Rectal smooth muscle tissue (tissue), 1 donor: ENCODE results near the gene RTF2.

Experiments used
- H3K27ac ChIP-seq: one replicate; pipeline ENCODE4 v1.7.0; 2013; ENCODE audit warnings: low read depth, low read length, inconsistent platforms
- H3K27me3 ChIP-seq: one replicate; pipeline ENCODE4 v1.7.0; 2013; ENCODE audit warnings: low read length; ENCODE audit not compliant: control insufficient read depth, insufficient read depth
- H3K36me3 ChIP-seq: one replicate; pipeline ENCODE4 v1.7.0; 2013; ENCODE audit warnings: low read length; ENCODE audit not compliant: control insufficient read depth, insufficient read depth
- H3K4me1 ChIP-seq: one replicate; pipeline ENCODE4 v1.7.0; 2013; ENCODE audit warnings: low read length; ENCODE audit not compliant: control insufficient read depth, insufficient read depth
- H3K4me3 ChIP-seq: one replicate; pipeline ENCODE4 v1.7.0; 2013; ENCODE audit warnings: low read length
- H3K9ac ChIP-seq: one replicate; pipeline ENCODE4 v1.7.0; 2013; ENCODE audit warnings: low read length

Gene RTF2

DNA sequence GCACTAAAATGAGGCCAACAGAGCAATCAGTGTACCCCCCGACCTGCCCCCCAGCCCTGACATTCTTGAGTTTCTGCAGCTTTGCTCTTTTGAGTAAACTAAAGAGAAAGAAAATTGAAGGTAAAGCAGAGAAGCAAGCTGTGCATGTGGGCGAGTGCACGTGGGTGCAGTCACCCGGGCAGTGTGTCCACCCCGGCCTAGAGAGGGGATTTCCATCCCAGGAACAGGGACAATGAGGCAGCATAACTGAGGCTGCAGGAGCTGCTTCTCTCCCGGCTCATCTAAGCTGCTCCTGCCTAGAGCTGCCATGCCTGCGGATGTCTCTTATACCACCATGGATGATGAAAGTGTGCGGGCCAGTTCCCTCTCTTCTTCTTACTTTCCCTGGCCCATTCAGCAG, 39.5 kb upstream of the RTF2 start:
- Histone ChIP-seq H3K27me3 (no peaks in the 10 kb centered on the region), H3K4me1 (no peaks in the 10 kb centered on the region), H3K27ac (no peak overlapping the region), H3K4me3 (no peak overlapping the region), H3K36me3 (no peaks in the 10 kb centered on the region), H3K9ac (no peak overlapping the region)

DNA sequence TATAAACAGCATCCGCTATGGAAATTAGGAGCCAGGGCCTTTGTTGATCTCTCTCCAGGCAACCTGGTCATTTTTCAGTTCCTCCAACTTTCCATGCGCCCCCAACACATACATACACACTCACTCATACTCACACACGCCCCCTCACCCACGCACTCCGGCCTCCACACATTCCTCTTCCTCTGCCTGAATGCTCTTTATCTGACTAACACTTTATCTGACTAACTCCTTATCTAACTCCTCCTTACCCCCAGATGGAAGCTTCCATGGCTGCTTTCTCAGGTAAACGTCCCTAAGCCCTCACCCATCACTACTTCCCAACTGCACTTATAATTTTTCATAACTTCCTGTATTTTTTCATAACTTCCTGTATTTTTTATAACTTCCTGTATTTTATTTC, 38.9 kb upstream of the RTF2 start:
- Histone ChIP-seq H3K4me1 (no peaks in the 10 kb centered on the region), H3K36me3 (no peaks in the 10 kb centered on the region), H3K27me3 (no peaks in the 10 kb centered on the region), H3K4me3 (no peak overlapping the region), H3K27ac (no peak overlapping the region), H3K9ac (no peak overlapping the region)

DNA sequence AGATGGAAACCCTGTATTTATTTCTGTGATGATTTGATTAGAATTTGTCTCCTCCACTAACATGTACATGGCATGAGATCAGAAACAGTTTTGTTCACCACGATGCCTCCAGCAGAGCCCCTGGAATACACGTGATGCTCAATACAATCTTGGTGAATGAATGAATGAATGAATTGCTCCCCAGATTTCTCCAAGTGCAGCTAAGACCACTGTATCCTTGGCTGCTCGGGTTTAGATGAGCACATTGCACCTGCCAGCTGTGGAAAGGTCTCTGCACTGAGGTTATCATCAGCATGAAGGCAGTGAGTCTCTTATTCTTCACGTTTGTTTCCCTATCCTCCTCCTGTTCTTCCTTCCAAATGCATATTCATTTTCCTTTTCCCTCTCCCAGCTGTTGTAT, 38.5 kb upstream of the RTF2 start:
- Histone ChIP-seq H3K27me3 (no peaks in the 10 kb centered on the region), H3K36me3 (no peaks in the 10 kb centered on the region), H3K4me3 (no peak overlapping the region), H3K9ac (no peak overlapping the region), H3K4me1 (no peaks in the 10 kb centered on the region), H3K27ac (no peak overlapping the region)

DNA sequence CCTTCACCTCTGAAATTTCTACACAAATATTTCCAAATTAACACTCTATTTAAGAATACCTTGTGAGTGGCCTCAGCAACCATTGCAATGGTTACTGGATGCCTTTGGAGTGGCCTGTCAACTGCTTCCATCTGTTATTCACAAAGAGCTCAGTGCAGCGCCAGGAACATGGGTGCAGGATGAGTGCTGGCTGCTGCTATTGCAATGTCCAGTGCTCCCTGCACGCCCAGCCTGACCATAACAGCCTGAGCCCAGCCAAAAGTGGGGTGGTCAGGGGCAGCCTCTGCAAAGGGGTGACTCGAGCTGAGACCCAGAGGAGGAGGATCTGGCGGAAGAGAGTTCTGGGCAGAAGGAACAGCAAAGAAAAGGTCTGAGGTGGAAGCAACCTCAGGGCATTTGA, 38.0 kb upstream of the RTF2 start:
- H3K27ac ChIP-seq = no peak overlapping the region
- H3K27me3 ChIP-seq = no peaks in the 10 kb centered on the region
- H3K4me1 ChIP-seq = no peaks in the 10 kb centered on the region

DNA sequence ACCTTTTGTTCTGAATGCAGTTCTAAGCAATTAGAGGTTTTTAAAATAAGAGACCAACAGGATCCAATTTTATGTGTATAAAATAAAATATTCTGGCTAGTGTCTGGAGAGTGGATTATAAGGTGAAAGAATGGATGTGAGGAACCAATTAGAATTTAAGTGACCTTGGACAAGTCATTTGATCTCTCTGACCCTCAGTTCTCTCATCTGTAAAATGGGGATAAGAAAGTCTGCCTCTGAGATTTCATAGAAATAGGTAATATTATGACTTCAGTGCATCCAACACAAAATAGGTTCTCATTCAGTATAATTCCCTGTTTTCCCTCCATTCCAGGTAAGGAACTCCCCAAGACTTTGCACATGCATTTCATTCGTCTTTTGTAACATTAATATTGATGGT, 37.5 kb upstream of the RTF2 start:
- Histone ChIP-seq H3K4me1 (no peaks in the 10 kb centered on the region), H3K27me3 (no peaks in the 10 kb centered on the region), H3K36me3 (no peaks in the 10 kb centered on the region), H3K27ac (no peak overlapping the region), H3K4me3 (no peak overlapping the region), H3K9ac (no peak overlapping the region)

More for the DNA sequence above, 38.0 kb upstream of the RTF2 start:
- no peak overlapping the region for H3K4me3 ChIP-seq
- H3K9ac ChIP-seq = no peak overlapping the region
- no peaks in the 10 kb centered on the region for H3K36me3 ChIP-seq

DNA sequence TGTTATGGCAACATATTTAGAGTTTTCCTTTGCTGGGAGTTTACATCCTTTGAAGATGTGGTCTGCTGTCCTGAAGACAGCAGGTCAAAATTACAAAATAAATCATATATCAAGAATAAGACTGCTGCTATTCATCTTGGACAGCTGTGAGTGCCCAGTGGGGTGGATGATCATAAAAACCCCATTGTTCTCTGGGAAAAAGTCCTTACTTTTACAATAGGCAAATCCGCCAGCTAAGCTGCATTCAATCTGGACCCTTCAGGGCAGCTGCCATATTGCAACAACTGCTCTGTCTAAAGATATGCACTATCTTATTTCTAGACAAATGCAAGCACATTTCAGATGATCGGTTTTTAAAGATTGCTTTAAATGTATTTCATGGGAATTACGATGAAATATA, 37.0 kb upstream of the RTF2 start:
- Histone ChIP-seq H3K36me3 (no peaks in the 10 kb centered on the region), H3K27ac (no peak overlapping the region), H3K4me3 (no peak overlapping the region)

DNA sequence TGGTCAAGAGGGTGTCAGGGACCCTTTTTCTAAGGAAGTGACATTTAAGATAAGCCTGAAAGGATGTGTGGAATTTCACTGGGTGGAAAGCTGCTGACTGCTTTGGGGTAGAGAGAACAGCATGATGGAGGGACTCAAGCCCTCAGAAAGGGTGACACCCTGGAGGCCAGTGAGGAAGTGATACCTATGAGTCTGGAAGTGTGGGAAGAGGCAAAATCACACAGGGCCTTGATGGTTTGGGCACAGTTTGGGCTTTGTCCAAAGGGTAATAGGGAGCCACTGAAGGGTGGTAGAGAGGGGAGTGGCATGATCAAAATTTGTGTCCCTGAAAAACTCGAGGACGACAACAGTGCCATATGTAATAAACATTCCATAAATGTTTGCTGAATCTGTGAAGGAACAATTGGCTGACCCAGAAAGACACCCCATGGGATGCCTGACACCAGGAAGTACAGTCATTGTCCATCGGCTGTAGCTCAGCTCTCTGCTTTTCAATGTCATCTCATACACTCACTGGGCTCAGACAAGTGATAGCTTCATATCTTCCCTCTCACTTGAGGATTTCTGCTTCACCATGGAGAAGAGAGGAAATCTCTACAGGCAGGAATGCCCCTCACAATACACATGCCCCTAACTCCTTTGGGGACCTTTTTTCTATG, 35.1 kb upstream of the RTF2 start:
- H3K27ac ChIP-seq = no peak overlapping the region
- H3K4me3 ChIP-seq = no peak overlapping the region
- no peaks in the 10 kb centered on the region for H3K27me3 ChIP-seq
- H3K9ac ChIP-seq = no peak overlapping the region
- no peaks in the 10 kb centered on the region for H3K4me1 ChIP-seq
- no peaks in the 10 kb centered on the region for H3K36me3 ChIP-seq

More for the DNA sequence above, 37.0 kb upstream of the RTF2 start:
- Histone ChIP-seq H3K27me3 (no peaks in the 10 kb centered on the region), H3K9ac (no peak overlapping the region), H3K4me1 (no peaks in the 10 kb centered on the region)

DNA sequence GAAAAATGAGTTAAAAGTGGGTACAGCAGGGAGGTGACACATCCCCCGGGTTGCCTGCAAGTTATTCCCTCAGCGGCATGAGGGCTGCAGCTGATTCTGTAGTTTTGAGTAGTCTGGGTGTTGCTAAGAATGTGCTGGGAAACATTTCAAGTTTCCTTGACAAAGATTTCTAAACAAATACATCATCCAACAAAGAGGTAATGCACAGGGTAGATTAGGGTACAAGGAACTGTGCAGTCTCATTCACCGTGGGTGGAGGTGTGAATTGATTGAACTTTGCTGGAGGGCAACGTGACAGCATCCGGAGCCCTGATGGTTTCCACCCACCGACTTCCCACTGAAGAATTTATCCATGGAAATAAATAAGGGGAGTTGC, 34.6 kb upstream of the RTF2 start:
- H3K36me3 ChIP-seq = no peaks in the 10 kb centered on the region
- H3K4me1 ChIP-seq = no peaks in the 10 kb centered on the region
- H3K27ac ChIP-seq = no peak overlapping the region
- H3K27me3 ChIP-seq = no peaks in the 10 kb centered on the region
- H3K9ac ChIP-seq = no peak overlapping the region
- no peak overlapping the region for H3K4me3 ChIP-seq

DNA sequence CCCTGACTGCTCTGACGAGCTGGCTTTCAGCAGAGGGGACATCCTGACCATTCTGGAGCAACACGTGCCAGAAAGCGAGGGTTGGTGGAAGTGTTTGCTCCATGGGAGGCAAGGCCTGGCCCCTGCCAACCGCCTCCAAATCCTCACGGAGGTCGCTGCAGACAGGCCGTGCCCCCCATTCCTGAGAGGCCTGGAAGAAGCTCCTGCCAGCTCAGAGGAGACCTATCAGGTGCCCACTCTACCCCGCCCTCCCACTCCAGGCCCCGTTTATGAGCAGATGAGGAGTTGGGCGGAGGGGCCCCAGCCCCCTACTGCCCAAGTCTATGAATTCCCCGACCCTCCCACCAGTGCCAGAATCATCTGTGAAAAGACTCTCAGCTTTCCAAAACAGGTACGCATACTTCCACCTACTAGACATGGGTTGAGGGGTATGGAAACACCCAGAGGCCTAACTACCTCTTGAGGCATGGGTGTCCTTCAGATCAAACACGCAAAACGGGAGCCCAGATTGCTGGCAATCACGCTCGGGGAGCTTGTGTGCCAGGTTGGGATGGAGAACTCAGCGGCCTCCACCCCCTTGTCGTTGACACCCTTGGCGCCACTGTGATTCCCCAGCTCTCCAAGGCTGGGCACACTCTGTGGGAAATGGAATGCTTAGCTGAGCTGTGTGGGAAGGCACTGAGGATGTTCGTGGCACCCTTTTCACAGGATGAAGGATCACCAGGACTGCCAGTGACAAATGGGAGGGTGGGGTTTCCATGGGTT, 31.0 kb upstream of the RTF2 start:
- Histone ChIP-seq H3K27me3 (no peaks in the 10 kb centered on the region), H3K27ac (no peak overlapping the region), H3K9ac (no peak overlapping the region), H3K4me3 (no peak overlapping the region), H3K36me3 (no peaks in the 10 kb centered on the region), H3K4me1 (no peaks in the 10 kb centered on the region)

DNA sequence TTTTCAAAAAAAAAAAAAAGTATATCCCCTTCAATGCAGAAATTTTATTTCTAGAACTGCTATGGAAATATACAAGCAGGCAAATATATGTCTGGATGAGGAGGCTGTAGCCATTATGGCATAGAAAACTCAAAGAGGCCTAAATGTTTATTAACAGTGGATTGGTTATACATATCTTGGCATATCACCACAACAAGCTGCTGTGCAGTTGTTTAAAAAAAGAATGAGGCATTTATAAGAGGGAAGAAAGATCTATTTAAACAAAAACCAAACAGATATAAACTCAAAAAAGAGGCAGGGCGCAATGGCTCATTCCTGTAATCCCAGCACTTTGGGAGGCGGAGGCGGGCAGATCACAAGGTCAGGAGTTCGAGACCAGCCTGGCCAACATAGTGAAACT, 30.1 kb upstream of the RTF2 start:
- Histone ChIP-seq H3K9ac (no peak overlapping the region), H3K4me1 (no peaks in the 10 kb centered on the region), H3K27ac (no peak overlapping the region), H3K4me3 (no peak overlapping the region), H3K36me3 (no peaks in the 10 kb centered on the region), H3K27me3 (no peaks in the 10 kb centered on the region)

DNA sequence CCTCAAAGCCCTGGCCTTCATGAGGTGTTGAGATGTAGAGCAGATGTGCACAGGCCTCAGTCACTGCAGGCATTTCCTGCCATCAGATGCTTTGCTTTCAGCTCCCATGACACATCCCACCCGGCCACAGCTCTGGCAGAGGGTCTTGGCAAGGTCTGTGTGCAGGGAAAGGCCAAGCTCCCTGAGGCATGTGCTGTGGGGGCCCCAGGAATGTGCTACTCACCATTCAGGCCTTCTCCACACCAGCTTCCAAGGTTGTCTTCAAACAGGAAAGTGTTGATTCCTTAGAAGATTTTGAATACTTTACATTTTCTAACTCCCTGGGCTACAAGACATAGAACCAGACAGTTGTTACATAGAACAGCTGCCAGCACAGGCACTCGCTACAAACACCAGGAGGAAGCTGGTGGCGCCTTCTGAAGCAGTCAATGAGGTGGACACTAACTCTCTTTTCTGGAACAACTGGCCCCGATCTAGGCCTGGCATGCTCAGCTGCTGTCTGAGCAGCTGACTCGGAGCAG, 28.6 kb upstream of the RTF2 start:
- no peak overlapping the region for H3K4me3 ChIP-seq
- no peaks in the 10 kb centered on the region for H3K36me3 ChIP-seq
- H3K27me3 ChIP-seq = no peaks in the 10 kb centered on the region
- H3K27ac ChIP-seq = no peak overlapping the region
- no peaks in the 10 kb centered on the region for H3K4me1 ChIP-seq
- no peak overlapping the region for H3K9ac ChIP-seq

DNA sequence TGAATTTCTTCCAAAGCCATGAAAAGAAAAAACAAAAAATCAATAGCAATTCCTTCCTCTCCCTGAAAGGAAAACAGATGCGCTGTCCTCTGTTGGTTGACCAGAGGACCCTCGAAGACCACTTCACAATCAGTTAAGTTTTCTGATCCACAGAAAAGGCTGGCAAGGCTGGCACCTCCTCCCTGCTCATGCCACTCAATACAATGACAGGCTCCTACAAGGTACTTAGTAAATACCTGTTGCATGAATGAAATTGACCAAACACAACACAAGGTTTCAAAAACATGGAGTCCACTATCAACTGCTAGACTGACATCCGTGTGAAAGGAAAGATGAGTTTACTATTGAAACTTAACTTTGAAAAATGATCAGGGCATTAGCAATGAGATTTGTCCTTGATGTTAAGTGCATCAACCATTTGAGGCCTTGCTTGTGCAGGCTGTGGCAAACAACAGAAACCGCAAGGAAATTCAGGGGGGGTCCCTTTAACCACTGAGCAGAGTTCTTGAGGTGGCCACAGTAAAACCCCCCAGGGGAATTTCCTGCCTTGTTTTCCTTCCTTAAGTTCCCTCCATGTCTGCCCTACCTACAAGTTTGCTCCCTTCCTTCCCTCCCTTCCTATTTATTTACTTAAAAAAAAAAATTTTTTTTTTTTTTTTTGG, 27.9 kb upstream of the RTF2 start:
- H3K9ac ChIP-seq = no peak overlapping the region
- H3K27me3 ChIP-seq = no peaks in the 10 kb centered on the region
- no peaks in the 10 kb centered on the region for H3K36me3 ChIP-seq
- H3K4me1 ChIP-seq = no peaks in the 10 kb centered on the region
- H3K27ac ChIP-seq = no peak overlapping the region
- H3K4me3 ChIP-seq = no peak overlapping the region
